A549 (cell line): ENCODE measurements around the gene SPP1. TPM values are rescaled to one million over a fixed set of nuclear protein-coding genes. Genes with fewer than 3 reads are reported as not detected.

Experiments used
- ATAC-seq, 2 experiments: fragments of 200-7000 bp in 1 of 2; fragments of >200 bp in 1 of 2; cut with Nextera tagmentation in 1 of 2; cut with Tn5 transposase in 1 of 2; 3 replicates each; pipeline versions ENCODE4 v1.8.0 to v1.9.1; 2018 to 2020; ENCODE audit warnings: mild to moderate bottlenecking in 1 of 2, moderate library complexity in 1 of 2
- CTCF ChIA-PET: fragments of 300-600 bp; sonication (Branson Sonifier 250); formaldehyde crosslinking; extraction: SDS; loops from one replicate; lab custom pipeline; 2021; ENCODE audit warnings: antibody characterized with exemption, inconsistent platforms; lab: Yijun Ruan, JAX
- POLR2A ChIA-PET: fragments of 350-600 bp; formaldehyde crosslinking; extraction: SDS; loops from one replicate; lab custom pipeline; 2021; ENCODE audit warnings: antibody characterized with exemption, inconsistent platforms; lab: Yijun Ruan, JAX
- DNase-seq, 2 experiments: peaks; one replicate each; pipeline versions ENCODE4 v3.0.0 to v3.0.0-alpha.2; 2011 to 2016; ENCODE audit warnings: low read depth in 1 of 2, low spot score in 1 of 2
- FAIRE-seq: peaks from 2 replicates; lab custom pipeline; 2011; peaks lifted over from hg19 to GRCh38; lab: Jason Lieb, UNC
- H3K27ac ChIP-seq, 2 experiments: fragments of >200 bp; sonication (Bioruptor Twin); formaldehyde crosslinking; 3 replicates each; pipeline ENCODE4 v1.5.1; 2016 to 2017
- H3K4me1 ChIP-seq: fragments of >200 bp; sonication (Bioruptor Twin); formaldehyde crosslinking; 3 replicates; pipeline ENCODE4 v1.6.1; 2016
- H3K4me2 ChIP-seq: fragments of >200 bp; sonication (Bioruptor Twin); formaldehyde crosslinking; 3 replicates; pipeline ENCODE4 v1.6.1; 2016
- H3K4me3 ChIP-seq: fragments of >200 bp; sonication (Bioruptor Twin); formaldehyde crosslinking; 3 replicates; pipeline ENCODE4 v1.5.1; 2016
- H3K9me3 ChIP-seq: fragments of >200 bp; sonication (Bioruptor Twin); formaldehyde crosslinking; 3 replicates; pipeline ENCODE4 v1.6.1; 2016
- BCL3 ChIP-seq: fragments of >200 bp; sonication (Bioruptor Twin); formaldehyde crosslinking; IDR thresholded peaks from 3 replicates; pipeline ENCODE4 v1.6.1; 2016
- CBX2 ChIP-seq: fragments of 200-600 bp; sonication (generic); IDR thresholded peaks from 2 replicates; pipeline ENCODE4 v1.6.1; 2016; ENCODE audit warnings: low read depth, mild to moderate bottlenecking, borderline replicate concordance
- CEBPB ChIP-seq, 2 experiments: fragments of >200 bp in 1 of 2; sonication (Bioruptor Twin) in 1 of 2; formaldehyde crosslinking in 1 of 2; IDR thresholded peaks; 2 replicates each; pipeline ENCODE4 v1.6.1; 2012 to 2016
- EHF ChIP-seq: fragments of 250-450 bp; sonication (Bioruptor Pico); IDR thresholded peaks from 2 replicates; pipeline ENCODE4 v1.5.0; 2020; ENCODE audit warnings: mild to moderate bottlenecking
- ELK1 ChIP-seq: fragments of 150-350 bp; IDR thresholded peaks from 2 replicates; pipeline ENCODE4 v1.6.1; 2014; ENCODE audit warnings: low read depth, mild to moderate bottlenecking, low read length
- EP300 ChIP-seq, 2 experiments: fragments of >200 bp; sonication (Bioruptor Twin); formaldehyde crosslinking; IDR thresholded peaks; 2 replicates in 1 of 2; 3 replicates in 1 of 2; pipeline ENCODE4 v1.6.1; 2016 to 2017
- ESRRA ChIP-seq: fragments of 150-350 bp; IDR thresholded peaks from 2 replicates; pipeline ENCODE4 v1.6.1; 2014; ENCODE audit warnings: mild to moderate bottlenecking, low read length, borderline replicate concordance
- FOSB ChIP-seq: fragments of 250-450 bp; sonication (Bioruptor Pico); IDR thresholded peaks from 2 replicates; pipeline ENCODE4 v1.5.0; 2020; ENCODE audit warnings: mild to moderate bottlenecking, moderate library complexity
- GATA3 ChIP-seq: IDR thresholded peaks from 2 replicates; pipeline ENCODE4 v1.6.1; 2012; ENCODE audit warnings: borderline replicate concordance
- HES2 ChIP-seq: fragments of >200 bp; sonication (Bioruptor Twin); formaldehyde crosslinking; IDR thresholded peaks from 2 replicates; pipeline ENCODE4 v1.6.1; 2016
- HMGXB4 ChIP-seq: fragments of 250-450 bp; sonication (Bioruptor Pico); IDR thresholded peaks from 2 replicates; pipeline ENCODE4 v1.5.0; 2021; ENCODE audit warnings: mild to moderate bottlenecking, moderate library complexity, borderline replicate concordance
- HOXB13 ChIP-seq: fragments of 250-450 bp; sonication (Bioruptor Pico); IDR thresholded peaks from 2 replicates; pipeline ENCODE4 v1.5.0; 2020; ENCODE audit warnings: low read depth, mild to moderate bottlenecking, moderate library complexity
- JUNB ChIP-seq: fragments of >200 bp; sonication (Bioruptor Twin); formaldehyde crosslinking; IDR thresholded peaks from 2 replicates; pipeline ENCODE4 v1.6.1; 2016
- MAFK ChIP-seq: fragments of 450-650 bp; IDR thresholded peaks from 2 replicates; pipeline ENCODE4 v1.6.1; 2014; ENCODE audit not compliant: partially characterized antibody
- MYC ChIP-seq: IDR thresholded peaks from 2 replicates; pipeline ENCODE4 v1.6.1; 2012; ENCODE audit warnings: mild to moderate bottlenecking, inconsistent platforms, low read length, improper control_type of control experiment, borderline replicate concordance
- NPAS2 ChIP-seq: fragments of 250-450 bp; sonication (Bioruptor Pico); IDR thresholded peaks from 2 replicates; pipeline ENCODE4 v1.8.0; 2022; ENCODE audit warnings: mild to moderate bottlenecking, moderate library complexity, borderline replicate concordance
- PHF8 ChIP-seq: fragments of 200-600 bp; sonication (generic); IDR thresholded peaks from 2 replicates; pipeline ENCODE4 v1.6.1; 2016; ENCODE audit warnings: low read depth, mild to moderate bottlenecking, antibody characterized with exemption, moderate library complexity, borderline replicate concordance
- SREBF2 ChIP-seq: fragments of 450-650 bp; IDR thresholded peaks from 2 replicates; pipeline ENCODE4 v1.6.1; 2014; ENCODE audit warnings: mild to moderate bottlenecking, moderate library complexity
- TFCP2L1 ChIP-seq: fragments of 250-450 bp; sonication (Bioruptor Pico); IDR thresholded peaks from 2 replicates; pipeline ENCODE4 v1.5.0; 2021; ENCODE audit warnings: mild to moderate bottlenecking
- TP53 ChIP-seq: fragments of 250-450 bp; sonication (Bioruptor Pico); IDR thresholded peaks from 2 replicates; pipeline ENCODE4 v1.5.0; 2021; ENCODE audit warnings: mild to moderate bottlenecking, moderate library complexity
- ZFP36 ChIP-seq: fragments of 450-650 bp; IDR thresholded peaks from 2 replicates; pipeline ENCODE4 v1.6.1; 2014; ENCODE audit warnings: borderline replicate concordance; ENCODE audit not compliant: partially characterized antibody
- ZNF302 ChIP-seq: fragments of 250-450 bp; sonication (Bioruptor Pico); IDR thresholded peaks from 2 replicates; pipeline ENCODE4 v1.9.0; 2021; ENCODE audit warnings: inconsistent platforms, mild to moderate bottlenecking, moderate library complexity
- ZSCAN20 ChIP-seq: fragments of 250-450 bp; sonication (Bioruptor Pico); IDR thresholded peaks from 2 replicates; pipeline ENCODE4 v1.8.0; 2022; ENCODE audit warnings: mild to moderate bottlenecking, moderate library complexity
- WGBS: methylation state at CpG from one replicate; pipeline ENCODE4 v1.1.6; 2017; ENCODE audit errors: missing lambda C conversion rate; 5-methylcytosine and 5-hydroxymethylcytosine counted together
- polyA plus RNA-seq, 4 experiments: library from polyadenylated mRNA; depleted of rRNA in 3 of 4; stranded (reverse); fragments of >200 nt; fragmentation: RNase III in 1 of 4; extraction: RNeasy Plus Mini Kit Qiagen cat#74134 plus additional on column Dnase treatment in 1 of 4; gene quantifications; 2 replicates in 3 of 4; 3 replicates in 1 of 4; pipeline ENCODE4 v1.2.3, GENCODE V29; 2011 to 2017

Gene SPP1
- polyA plus RNA-seq, 2 of the 4 experiments (the other 2 are of a cell fraction), result 226 to 415 TPM

DNA sequence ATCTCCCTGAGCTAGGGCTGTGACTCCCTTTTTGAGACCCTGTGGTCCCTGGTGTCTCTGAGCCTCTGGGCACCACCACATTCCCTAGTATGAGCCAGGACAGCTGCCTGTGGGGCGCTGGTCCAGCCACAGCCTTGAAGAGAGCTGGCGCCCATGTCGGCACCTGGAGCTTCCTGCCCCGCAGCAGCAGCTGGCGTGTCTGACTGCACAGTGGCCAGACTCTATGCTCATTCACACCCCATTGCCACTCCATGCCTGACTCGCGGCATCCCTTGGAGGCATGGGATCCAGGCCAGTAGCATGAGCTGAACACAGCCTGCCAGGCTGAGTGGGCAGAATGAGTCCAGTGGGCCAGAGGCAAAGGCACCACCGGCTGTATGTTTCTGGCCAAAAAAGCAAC is 8.3 kb upstream of the SPP1 start (continued):
- TF ChIP-seq EHF, result no peak
- no peak for TF ChIP-seq CEBPB (IDR thresholded peaks at IDR 0.05)
- no peak for TF ChIP-seq FOSB (CRISPR knock-in tag)
- no peak for TF ChIP-seq CBX2
- no peak for TF ChIP-seq ZFP36
- no peak for TF ChIP-seq PHF8
- TF ChIP-seq, all 56 proteins: peak for 0

GRCh38 chr4:87970121-87970520 is 5.4 kb upstream of the SPP1 start:
- Histone ChIP-seq H3K4me3 (no peak overlapping the region), H3K4me1 (peaks cover 20% of the 10 kb centered on the region), H3K4me2 (no peak overlapping the region), H3K27ac (no peak overlapping the region)
- ChIA-PET POLR2A (no interaction called here), CTCF (no interaction called here)
- ATAC-seq (no peak), FAIRE-seq (no peak)
- WGBS, result 66% methylated on average over 2 of the region's 2 CpGs
- TF ChIP-seq TP53 (no peak), HMGXB4 (CRISPR knock-in tag) (no peak), CEBPB (IDR thresholded peaks at IDR 0.05) (no peak), NPAS2 (no peak), BCL3 (no peak), ESRRA (no peak), GATA3 (no peak), ZNF302 (no peak), ZFP36 (no peak), JUNB (no peak), ZSCAN20 (CRISPR knock-in tag) (no peak), EP300 (IDR thresholded peaks at IDR 0.05) (no peak)
- TF ChIP-seq, all 56 proteins: peak for 0
- no peaks in the 10 kb centered on the region for H3K9me3 ChIP-seq
- DNase-seq, result no peak

GRCh38 chr4:87971866-87972265 is 3.6 kb upstream of the SPP1 start:
- Histone ChIP-seq H3K9me3 (no peaks in the 10 kb centered on the region), H3K4me3 (no peak overlapping the region), H3K4me2 (no peak overlapping the region), H3K27ac (no peak overlapping the region), H3K4me1 (peaks cover 22% of the 10 kb centered on the region)
- ChIA-PET POLR2A (no interaction called here), CTCF (interaction anchor here (1.0 to 9.2 kb wide), 6 partner anchors 9 to 240 kb away, joined by 4 to 142 read pairs (median 6); no protein-coding TSS in a partner anchor)
- ATAC-seq (no peak), DNase-seq (no peak), FAIRE-seq (no peak)
- 45% methylated on average over 1 of the region's 1 CpG for WGBS
- TF ChIP-seq NPAS2, result no peak
- TF ChIP-seq ELK1, result no peak
- TF ChIP-seq ESRRA, result no peak
- TF ChIP-seq MAFK, result no peak
- no peak for TF ChIP-seq HES2
- no peak for TF ChIP-seq SREBF2
- no peak for TF ChIP-seq HOXB13 (CRISPR knock-in tag)
- no peak for TF ChIP-seq ZSCAN20 (CRISPR knock-in tag)
- TF ChIP-seq MYC, result no peak
- no peak for TF ChIP-seq TFCP2L1
- TF ChIP-seq EP300 (IDR thresholded peaks at IDR 0.05), result no peak
